GM23338 (cell line): ENCODE measurements around the gene TMCC1. TPM values are rescaled to one million over a fixed set of nuclear protein-coding genes. Genes with fewer than 3 reads are reported as not detected.

ENCODE experiments used
- ATAC-seq: fragments of 200-7000 bp; cut with Tn5 transposase; 3 replicates; pipeline ENCODE4 v1.9.1; 2020
- DNase-seq: peaks from one replicate; pipeline ENCODE4 v3.0.0-alpha.2; 2015; ENCODE audit warnings: low spot score
- H2AFZ ChIP-seq: fragments of 200-600 bp; sonication (generic); 2 replicates; pipeline ENCODE4 v1.8.0; 2016; ENCODE audit warnings: antibody characterized with exemption, mild to moderate bottlenecking, moderate library complexity
- H3F3A ChIP-seq: fragments of 200-600 bp; sonication (generic); replicated peaks from 2 replicates; pipeline ENCODE4 v1.8.0; 2017; ENCODE audit warnings: antibody characterized with exemption, mixed run types, low read depth
- H3K27ac ChIP-seq: fragments of 200-600 bp; sonication (generic); 2 replicates; pipeline ENCODE4 v1.6.1; 2016; ENCODE audit warnings: low read depth
- H3K27me3 ChIP-seq: fragments of 200-600 bp; sonication (generic); 2 replicates; pipeline ENCODE4 v1.8.0; 2016; ENCODE audit warnings: mild to moderate bottlenecking, mixed run types, moderate library complexity; ENCODE audit not compliant: insufficient read depth
- H3K36me3 ChIP-seq: fragments of 200-600 bp; sonication (generic); 2 replicates; pipeline ENCODE4 v1.8.0; 2016; ENCODE audit warnings: mild to moderate bottlenecking; ENCODE audit not compliant: insufficient read depth
- H3K4me1 ChIP-seq: fragments of 200-600 bp; sonication (generic); 2 replicates; pipeline ENCODE4 v1.8.0; 2016; ENCODE audit warnings: mild to moderate bottlenecking, moderate library complexity; ENCODE audit not compliant: insufficient read depth
- H3K4me2 ChIP-seq: fragments of 200-600 bp; sonication (generic); 2 replicates; pipeline ENCODE4 v1.7.1; 2017; ENCODE audit warnings: mixed run types
- H3K4me3 ChIP-seq: fragments of 200-600 bp; sonication (generic); 2 replicates; pipeline ENCODE4 v1.6.1; 2016; ENCODE audit warnings: mixed run types
- H3K79me2 ChIP-seq: fragments of 200-600 bp; sonication (generic); replicated peaks from 2 replicates; pipeline ENCODE4 v1.8.0; 2017; ENCODE audit warnings: mild to moderate bottlenecking; ENCODE audit not compliant: insufficient read depth
- H3K9me2 ChIP-seq: fragments of 200-600 bp; sonication (generic); 2 replicates; pipeline ENCODE4 v1.8.0; 2017; ENCODE audit not compliant: insufficient read depth
- H4K20me1 ChIP-seq: fragments of 200-600 bp; sonication (generic); replicated peaks from 2 replicates; pipeline ENCODE4 v1.8.0; 2017; ENCODE audit warnings: mild to moderate bottlenecking; ENCODE audit not compliant: insufficient read depth
- H3K27ac Mint-ChIP-seq: 2 replicates; pipeline ENCODE4 v1.8.0; 2020; ENCODE audit warnings: inconsistent platforms, mild to moderate bottlenecking, moderate library complexity, mixed read lengths
- H3K27me3 Mint-ChIP-seq: 3 replicates; pipeline ENCODE4 v1.8.0; 2022; ENCODE audit warnings: low read depth, mild to moderate bottlenecking, moderate library complexity, mixed read lengths, inconsistent platforms; ENCODE audit not compliant: insufficient read depth, poor library complexity
- H3K36me3 Mint-ChIP-seq: 3 replicates; pipeline ENCODE4 v1.8.0; 2021; ENCODE audit warnings: low read depth, mild to moderate bottlenecking, inconsistent platforms, moderate library complexity, mixed read lengths
- H3K4me1 Mint-ChIP-seq: 3 replicates; pipeline ENCODE4 v1.8.0; 2020; ENCODE audit warnings: mild to moderate bottlenecking, inconsistent platforms, mixed read lengths
- H3K4me3 Mint-ChIP-seq: 3 replicates; pipeline ENCODE4 v1.8.0; 2021; ENCODE audit warnings: moderate library complexity, mild to moderate bottlenecking, inconsistent platforms, mixed read lengths
- H3K9me3 Mint-ChIP-seq: 3 replicates; pipeline ENCODE4 v1.8.0; 2020; ENCODE audit warnings: moderate library complexity, mild to moderate bottlenecking, inconsistent platforms, mixed read lengths
- REST ChIP-seq: IDR thresholded peaks from one replicate; pipeline ENCODE4 v1.6.1; 2018; ENCODE audit warnings: antibody characterized with exemption; ENCODE audit not compliant: unreplicated experiment
- polyA plus RNA-seq: library from polyadenylated mRNA; unstranded; fragments of >200 nt; fragmentation: Nextera tagmentation; extraction: Ambion mirVana; gene quantifications from 2 replicates; pipeline ENCODE4 v1.2.1, GENCODE V29; 2016
- total RNA-seq: library from RNA; depleted of rRNA; stranded (reverse); fragments of >200 nt; shearing (Covaris generic); gene quantifications from 2 replicates; pipeline ENCODE4 v1.2.3, GENCODE V29; 2014
- TF ChIP-seq, protein P1 (sequence below): fragments of 250-450 bp; sonication (Bioruptor Pico); IDR thresholded peaks from 2 replicates; pipeline ENCODE4 v1.5.0; 2020; ENCODE audit warnings: mild to moderate bottlenecking, moderate library complexity

The TMCC1 gene
- total and polyA plus RNA-seq, 2 experiments from 2014 or later = 8.2 to 18.4 TPM

DNA sequence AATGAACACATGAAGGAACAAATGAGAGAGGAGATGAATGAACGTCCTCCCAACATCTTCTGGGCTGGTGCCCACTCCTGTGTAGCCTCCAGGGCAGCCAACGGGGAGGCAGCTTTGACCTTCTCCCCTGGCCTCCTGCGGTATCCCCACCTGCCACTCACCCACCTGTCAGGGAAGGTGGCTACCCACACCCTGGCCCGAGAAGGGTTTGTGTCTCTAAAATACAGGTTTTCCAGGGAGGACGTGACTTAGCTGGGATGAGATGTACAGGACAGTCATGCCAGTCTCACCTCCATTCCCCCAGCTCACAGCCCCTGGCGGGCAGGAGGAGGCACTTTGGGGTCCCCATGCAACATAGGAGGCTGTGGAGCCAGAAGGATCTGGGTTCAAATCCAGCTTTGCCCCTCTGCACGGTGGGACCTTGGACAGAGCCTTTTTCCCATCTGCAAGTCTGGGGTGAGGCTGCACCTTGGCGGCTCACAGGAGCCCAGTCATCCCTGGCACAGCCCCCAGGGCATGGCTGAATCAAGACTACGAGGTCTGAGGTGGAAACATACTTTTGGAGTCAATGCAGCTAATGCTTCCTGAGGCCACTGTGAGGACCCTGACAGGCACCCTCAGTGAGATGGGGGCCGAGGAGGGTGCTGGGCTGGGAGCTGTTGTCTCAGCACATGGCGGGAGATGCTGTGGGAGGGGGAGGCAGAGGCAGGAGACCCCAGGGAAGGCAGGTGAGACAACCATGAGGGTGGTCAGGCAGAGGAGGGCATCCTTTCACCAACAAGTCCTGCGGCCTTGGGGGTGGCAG is 275.9 kb downstream of the TMCC1 start:
- no peak for ATAC-seq
- no peaks in the 10 kb centered on the region for H3F3A ChIP-seq
- H4K20me1 ChIP-seq = no peaks in the 10 kb centered on the region
- Mint-ChIP-seq H3K36me3 (no peaks in the 10 kb centered on the region), H3K27ac (no peak overlapping the region), H3K4me3 (no peak overlapping the region), H3K27me3 (peaks cover 9% of the 10 kb centered on the region), H3K9me3 (no peaks in the 10 kb centered on the region; the same call in 2 of the 3 replicates), H3K4me1 (peaks cover 19% of the 10 kb centered on the region)
- H3K36me3 ChIP-seq = no peaks in the 10 kb centered on the region
- TF ChIP-seq, protein P1, sequence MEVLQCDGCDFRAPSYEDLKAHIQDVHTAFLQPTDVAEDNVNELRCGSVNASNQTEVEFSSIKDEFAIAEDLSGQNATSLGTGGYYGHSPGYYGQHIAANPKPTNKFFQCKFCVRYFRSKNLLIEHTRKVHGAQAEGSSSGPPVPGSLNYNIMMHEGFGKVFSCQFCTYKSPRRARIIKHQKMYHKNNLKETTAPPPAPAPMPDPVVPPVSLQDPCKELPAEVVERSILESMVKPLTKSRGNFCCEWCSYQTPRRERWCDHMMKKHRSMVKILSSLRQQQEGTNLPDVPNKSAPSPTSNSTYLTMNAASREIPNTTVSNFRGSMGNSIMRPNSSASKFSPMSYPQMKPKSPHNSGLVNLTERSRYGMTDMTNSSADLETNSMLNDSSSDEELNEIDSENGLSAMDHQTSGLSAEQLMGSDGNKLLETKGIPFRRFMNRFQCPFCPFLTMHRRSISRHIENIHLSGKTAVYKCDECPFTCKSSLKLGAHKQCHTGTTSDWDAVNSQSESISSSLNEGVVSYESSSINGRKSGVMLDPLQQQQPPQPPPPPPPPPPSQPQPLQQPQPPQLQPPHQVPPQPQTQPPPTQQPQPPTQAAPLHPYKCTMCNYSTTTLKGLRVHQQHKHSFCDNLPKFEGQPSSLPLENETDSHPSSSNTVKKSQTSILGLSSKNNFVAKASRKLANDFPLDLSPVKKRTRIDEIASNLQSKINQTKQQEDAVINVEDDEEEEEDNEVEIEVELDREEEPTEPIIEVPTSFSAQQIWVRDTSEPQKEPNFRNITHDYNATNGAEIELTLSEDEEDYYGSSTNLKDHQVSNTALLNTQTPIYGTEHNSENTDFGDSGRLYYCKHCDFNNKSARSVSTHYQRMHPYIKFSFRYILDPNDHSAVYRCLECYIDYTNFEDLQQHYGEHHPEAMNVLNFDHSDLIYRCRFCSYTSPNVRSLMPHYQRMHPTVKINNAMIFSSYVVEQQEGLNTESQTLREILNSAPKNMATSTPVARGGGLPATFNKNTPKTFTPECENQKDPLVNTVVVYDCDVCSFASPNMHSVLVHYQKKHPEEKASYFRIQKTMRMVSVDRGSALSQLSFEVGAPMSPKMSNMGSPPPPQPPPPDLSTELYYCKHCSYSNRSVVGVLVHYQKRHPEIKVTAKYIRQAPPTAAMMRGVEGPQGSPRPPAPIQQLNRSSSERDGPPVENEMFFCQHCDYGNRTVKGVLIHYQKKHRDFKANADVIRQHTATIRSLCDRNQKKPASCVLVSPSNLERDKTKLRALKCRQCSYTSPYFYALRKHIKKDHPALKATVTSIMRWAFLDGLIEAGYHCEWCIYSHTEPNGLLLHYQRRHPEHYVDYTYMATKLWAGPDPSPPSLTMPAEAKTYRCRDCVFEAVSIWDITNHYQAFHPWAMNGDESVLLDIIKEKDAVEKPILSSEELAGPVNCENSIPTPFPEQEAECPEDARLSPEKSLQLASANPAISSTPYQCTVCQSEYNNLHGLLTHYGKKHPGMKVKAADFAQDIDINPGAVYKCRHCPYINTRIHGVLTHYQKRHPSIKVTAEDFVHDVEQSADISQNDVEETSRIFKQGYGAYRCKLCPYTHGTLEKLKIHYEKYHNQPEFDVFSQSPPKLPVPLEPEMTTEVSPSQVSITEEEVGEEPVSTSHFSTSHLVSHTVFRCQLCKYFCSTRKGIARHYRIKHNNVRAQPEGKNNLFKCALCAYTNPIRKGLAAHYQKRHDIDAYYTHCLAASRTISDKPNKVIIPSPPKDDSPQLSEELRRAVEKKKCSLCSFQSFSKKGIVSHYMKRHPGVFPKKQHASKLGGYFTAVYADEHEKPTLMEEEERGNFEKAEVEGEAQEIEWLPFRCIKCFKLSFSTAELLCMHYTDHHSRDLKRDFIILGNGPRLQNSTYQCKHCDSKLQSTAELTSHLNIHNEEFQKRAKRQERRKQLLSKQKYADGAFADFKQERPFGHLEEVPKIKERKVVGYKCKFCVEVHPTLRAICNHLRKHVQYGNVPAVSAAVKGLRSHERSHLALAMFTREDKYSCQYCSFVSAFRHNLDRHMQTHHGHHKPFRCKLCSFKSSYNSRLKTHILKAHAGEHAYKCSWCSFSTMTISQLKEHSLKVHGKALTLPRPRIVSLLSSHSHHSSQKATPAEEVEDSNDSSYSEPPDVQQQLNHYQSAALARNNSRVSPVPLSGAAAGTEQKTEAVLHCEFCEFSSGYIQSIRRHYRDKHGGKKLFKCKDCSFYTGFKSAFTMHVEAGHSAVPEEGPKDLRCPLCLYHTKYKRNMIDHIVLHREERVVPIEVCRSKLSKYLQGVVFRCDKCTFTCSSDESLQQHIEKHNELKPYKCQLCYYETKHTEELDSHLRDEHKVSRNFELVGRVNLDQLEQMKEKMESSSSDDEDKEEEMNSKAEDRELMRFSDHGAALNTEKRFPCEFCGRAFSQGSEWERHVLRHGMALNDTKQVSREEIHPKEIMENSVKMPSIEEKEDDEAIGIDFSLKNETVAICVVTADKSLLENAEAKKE (CRISPR knock-in tag) = no peak
- peak; percentile 12 for TF ChIP-seq REST
- H3K4me2 ChIP-seq = no peak overlapping the region
- H3K27ac ChIP-seq = no peak overlapping the region
- H2AFZ ChIP-seq = no peak overlapping the region
- no peaks in the 10 kb centered on the region for H3K4me1 ChIP-seq
- no peak for DNase-seq
- H3K9me2 ChIP-seq = no peaks in the 10 kb centered on the region
- no peak overlapping the region for H3K4me3 ChIP-seq
- no peaks in the 10 kb centered on the region for H3K27me3 ChIP-seq
- H3K79me2 ChIP-seq = no peaks in the 10 kb centered on the region
